Activated CD4-positive, alpha-beta T cell treated with anti-CD3 and anti-CD28 coated beads, Interleukin-2, Interleukin-4, amounts not matched to agents 100 ng/mL and 50 ng/mL, durations not matched to agents 16 hours and 8 hours (primary cell): ENCODE data around the gene CD9.

Source experiments
- DNase-seq: peaks from one replicate; pipeline ENCODE4 v3.0.0-alpha.2; 2020; ENCODE audit warnings: low spot score

CD9 gene

DNA sequence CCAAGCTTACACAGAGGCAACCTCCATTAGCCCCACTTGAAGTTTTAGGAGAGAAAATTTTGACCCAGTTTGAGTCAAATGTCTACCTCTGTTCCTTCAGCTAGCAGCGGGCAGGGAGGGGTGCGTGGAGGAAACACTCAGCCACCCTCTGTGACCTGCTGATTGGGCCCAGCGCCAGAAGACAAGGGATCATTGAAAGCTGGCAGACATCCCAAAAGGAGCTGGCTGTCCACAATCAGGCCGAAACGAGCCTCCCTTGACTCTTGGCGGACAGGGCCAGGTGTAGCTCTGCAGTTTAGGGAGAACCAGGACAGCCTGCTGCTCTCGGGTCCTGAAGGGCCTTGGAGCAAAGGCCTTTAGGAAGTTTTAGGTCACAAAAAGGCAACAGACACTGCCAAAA is 41.3 kb downstream of the CD9 start:
- DNase-seq: no peak

DNA sequence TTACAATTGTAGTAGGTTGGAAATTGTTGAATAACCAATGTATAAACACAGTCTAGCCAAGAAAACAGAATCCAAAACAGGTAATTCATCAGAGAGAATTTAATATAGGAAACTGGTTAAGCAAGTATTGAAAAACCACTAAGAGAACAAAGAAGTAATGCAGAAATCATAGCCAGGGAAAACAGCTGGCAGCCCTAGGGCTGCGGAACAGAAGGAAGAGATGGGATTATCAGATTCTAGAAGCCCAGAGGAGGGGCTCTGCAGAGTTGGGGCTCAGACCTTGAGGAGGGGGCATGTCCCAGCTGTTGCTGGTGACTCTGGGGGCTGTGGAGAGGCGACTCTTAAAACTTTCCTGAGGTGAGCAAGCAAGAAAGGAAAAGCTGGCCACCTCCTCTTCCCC is 49.4 kb downstream of the CD9 start:
- DNase-seq: no peak

DNA sequence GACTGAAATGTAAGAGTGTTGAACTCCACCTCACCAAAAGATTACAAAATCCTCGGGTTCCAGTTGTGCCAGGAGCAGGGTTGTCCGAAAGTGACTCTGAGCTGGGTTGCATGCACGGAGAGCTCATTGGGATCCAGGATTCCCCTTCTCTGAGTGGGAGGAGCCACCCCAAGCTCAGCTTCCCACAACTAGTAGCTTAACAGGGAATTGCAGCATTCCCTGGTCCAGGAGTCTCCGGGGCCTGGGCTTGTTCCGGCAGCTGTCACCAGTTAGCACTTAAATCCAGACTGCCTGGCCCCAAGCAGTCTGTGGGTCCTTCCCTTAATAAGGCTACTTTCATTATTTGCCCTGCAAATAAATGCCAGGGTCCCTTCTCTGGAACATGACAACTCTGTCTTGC is 50.1 kb downstream of the CD9 start:
- no peak for DNase-seq

GRCh38 chr12:6253278-6253677 is 53.1 kb downstream of the CD9 start:
- DNase-seq: no peak

GRCh38 chr12:6254491-6254890 is 54.3 kb downstream of the CD9 start:
- no peak for DNase-seq

DNA sequence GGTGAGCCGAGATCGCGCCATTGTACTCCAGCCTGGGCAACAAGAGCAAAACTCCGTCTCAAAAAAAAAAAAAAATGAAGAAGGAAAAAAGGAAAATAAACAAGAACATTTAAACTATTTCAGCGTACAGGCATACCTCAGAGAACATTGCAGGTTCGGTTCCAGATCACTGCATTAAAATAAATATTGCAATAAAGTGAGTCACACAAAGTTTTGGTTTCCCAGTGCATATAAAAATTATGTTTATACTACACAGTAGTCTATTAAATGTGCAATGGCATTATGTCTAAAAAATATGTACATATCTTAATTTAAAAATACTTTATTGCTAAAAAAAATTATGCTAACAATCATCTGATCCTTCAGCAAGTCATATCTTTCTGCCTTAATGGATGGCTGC is 56.8 kb downstream of the CD9 start:
- no peak for DNase-seq

GRCh38 chr12:6262211-6262610 is 62.0 kb downstream of the CD9 start:
- DNase-seq: no peak

DNA sequence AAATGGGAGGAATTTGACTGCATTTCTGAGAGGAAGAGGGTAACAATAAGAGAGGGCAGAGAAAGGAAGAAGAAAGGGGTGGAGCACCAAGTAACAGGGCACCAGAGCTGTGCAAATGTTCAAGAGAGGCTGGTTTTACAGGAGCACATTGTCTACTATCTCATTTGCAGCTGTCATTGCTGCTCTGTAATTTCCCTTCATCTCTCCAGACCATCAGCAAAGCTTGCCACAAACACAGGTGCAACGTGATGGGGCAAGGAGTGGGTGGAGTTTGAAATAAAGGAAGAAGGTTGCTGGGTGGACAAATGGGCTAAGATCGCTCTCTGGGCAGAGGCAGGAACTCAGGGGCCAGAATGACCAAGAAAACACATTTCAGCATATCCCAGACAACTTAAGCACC is 62.4 kb downstream of the CD9 start:
- no peak for DNase-seq

GRCh38 chr12:6263931-6264330 is 63.7 kb downstream of the CD9 start:
- DNase-seq: no peak

- no peak for DNase-seq
Observed at GRCh38 chr12:6264402-6265037, 64.3 kb downstream of the CD9 start.

- no peak for DNase-seq
Observed at GRCh38 chr12:6265038-6265405, 64.8 kb downstream of the CD9 start.

- DNase-seq: no peak
Observed at GRCh38 chr12:6266541-6266966, 66.4 kb downstream of the CD9 start.

DNA sequence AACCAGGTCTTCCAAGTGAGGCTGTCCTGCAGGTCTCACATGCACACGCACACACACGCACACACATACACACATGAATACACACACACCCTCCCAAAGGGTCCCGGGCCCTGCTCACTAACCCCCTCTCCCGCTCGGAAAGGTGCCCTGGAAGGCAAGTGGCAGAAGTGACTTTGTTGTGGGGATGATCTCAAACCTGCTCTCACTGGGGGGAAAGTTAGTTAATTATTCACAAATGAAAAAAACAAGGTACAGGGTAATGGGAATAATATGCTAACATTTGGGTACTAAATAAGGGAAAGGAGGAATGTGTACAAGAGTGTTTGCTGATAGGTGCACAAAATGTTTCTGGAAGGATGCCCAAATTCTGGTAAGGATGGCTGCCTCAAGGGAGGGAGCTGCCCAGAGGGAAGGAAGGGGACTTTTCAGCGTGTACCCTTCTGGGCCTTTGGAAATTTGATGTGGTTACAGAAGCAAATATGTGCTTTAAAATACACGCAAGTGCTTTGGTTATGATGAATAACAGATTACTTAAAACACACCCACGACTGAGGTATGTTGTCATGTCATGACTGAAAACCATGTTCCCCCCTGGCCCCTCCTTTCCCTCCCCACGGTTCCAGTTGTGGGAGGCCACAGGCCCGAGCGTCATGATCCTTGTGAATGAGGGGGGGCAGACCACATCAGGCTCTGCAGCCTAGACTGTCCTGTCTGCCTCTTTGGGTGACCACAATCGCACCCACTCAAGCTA is 66.9 kb downstream of the CD9 start:
- DNase-seq: peak; percentile 30

DNA sequence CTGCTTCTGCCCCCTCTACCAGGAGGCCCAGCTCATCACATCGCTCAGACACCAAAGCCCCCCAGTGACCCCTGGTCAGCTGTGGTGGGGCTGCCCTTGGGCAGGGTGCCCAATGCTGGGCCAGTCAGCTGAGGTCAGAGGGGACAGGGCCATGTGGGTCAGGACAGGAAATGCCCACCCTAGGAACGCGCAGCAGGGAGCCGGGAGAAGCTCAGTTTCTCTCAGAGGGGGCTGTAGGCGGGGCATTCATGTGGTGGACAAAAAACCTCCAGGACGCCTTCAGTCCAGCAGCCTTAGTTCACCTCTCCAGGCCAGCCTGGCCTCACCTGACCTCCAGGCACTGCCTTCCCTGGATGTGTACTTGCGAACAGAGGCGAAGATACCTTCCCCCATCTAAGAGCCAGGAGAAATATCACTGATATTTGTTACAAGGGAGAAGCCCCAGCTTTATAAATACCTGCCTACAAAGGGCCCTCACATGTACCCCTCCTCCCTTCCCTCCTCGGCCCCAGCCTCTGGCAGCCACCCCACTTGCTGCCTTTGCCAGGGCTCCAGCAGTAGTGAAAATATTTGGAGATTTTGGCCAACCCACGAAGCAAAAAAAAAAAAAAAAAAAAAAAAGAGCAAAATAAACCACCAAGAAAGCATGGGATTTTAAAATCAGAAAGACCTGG is 68.4 kb downstream of the CD9 start:
- DNase-seq: no peak

DNA sequence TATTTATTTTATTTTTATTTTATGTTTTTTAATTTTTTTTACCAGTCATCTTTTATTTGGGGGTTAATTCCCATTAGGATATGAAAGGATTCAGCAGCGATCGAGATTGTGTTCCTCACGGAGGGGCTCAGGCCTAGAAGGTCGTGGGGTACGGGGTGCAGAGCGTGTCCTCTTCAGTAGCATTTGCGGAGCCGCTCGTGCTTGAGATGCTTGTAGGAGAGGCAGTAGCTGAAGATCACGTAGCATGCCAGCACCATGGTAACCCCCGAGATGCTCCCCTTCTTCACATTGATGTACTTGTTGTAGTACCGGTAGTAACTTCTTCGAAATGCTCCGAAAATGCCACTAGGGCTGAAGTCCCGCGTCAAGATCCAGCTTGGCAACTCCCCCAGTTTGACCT is 69.8 kb downstream of the CD9 start:
- no peak for DNase-seq

GRCh38 chr12:6271281-6271680 is 71.1 kb downstream of the CD9 start:
- DNase-seq: no peak

DNA sequence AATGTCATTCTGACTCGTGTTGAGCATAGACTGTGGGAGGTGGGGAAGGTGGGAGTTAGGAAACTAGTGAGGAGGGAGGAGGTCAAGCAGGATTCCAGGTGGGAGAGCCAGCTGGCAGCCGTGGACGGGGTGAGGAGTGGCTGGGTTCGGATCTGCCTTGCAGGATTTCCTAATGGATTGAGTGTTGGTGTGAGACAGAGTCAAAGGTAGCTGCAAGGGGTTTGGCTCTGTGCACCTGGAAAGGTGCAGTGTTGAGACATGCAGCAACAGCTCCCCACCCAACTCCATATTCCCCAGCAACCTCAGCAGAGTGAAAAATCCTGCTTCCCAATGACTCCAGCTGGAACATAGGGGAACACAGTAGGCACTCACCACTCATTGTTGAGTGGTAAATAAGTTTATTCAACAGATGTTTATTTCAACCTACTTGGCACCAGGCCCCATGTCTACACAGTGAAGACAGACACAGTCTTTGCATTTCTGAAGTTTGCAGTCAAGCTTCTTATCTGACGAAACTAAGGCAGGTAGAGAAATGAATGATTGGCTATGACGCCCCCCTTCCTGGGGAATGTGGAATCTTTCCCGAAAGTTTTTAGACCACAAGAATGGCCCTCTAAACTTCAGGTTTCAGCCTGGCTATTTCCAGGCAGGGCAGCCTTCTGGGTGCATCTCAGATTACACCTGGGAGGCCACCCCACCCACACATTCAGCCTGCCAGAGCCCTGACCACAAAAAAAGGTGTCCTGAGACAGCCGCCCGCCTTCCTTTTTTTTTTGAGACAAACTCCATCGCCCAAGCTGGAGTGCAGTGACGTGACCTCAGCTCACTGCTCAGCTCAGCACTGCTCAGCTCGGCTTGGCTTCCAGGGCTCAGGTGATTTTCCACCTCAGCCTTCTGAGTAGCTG is 72.4 kb downstream of the CD9 start:
- DNase-seq: no peak

DNA sequence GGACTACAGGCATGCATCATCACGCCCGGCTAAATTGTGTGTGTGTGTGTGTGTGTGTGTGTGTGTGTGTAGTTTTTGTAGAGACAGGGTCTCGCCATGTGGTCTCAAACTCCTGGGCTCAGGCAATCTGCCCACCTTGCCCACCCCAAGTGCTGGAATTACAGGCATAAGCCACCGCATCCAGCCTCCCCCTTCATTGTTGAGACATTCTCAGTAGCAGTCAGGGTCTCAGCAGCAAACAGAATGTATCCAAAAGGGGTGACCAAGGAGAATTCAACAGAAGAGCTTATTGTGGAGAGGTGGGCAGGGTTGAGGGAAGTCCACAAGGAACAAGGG is 73.0 kb downstream of the CD9 start:
- DNase-seq: no peak

GRCh38 chr12:6273541-6274230 is 73.5 kb downstream of the CD9 start:
- no peak for DNase-seq

DNA sequence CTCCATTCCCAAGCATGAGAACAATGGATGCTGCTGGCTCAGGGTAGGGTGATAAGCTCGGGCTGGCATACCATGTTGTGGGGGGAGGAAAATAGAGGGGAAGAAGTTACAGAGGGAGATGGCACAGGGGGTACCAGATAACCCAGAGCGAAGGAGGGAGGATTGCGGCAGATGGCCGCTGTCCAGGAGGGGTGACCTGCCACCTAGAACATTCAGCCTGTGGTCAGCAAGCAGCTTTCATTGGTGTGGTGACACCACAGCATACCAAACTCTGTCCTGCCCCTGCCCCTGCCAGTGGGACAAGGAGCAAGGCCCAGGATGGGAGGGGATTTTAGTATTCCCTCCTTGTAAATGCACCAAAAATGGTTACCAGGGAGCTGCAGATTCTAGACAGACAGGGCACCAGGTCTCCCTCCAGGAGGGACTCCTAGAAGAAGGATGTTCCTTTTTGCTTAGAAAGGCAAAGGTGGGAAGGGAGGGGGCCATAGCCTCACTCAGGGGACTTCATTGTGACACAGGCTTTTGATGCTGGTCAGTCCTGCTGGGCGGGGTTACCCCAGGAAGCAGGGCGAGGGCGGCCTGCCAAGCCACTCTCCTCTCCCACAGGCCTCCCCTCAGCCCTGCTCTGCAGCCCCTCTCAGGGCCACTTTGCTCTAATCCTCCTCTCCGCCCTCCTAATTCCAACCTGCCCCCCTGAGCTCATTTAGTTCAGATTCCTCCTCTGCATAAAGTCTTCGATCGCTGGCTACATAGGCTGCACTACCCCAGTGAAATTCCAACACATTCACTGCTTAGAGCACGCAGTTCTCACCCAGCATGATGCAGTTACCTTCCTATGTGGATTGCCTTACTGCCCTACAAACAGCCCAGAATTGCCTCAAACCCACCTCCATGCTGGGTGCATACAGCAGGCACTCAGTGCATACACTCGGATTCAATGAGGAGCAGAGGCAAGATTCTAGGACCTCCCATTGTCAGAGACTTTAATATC is 74.3 kb downstream of the CD9 start:
- DNase-seq: no peak
